ENCODE results near the gene PSMC4.

GRCh38 chr19:40026597-40026970 lies 55.6 kb downstream of the PSMC4 start:
- TF ChIP-seq CTCF (IDR thresholded peaks at IDR 0.05), result no peak
- TF ChIP-seq POLR2A (IDR thresholded peaks at IDR 0.05), result no peak
